GM23248 (cell line): ENCODE measurements around the gene SLC12A4.

Experiments
- EZH2 ChIP-seq: fragments of 200-600 bp; sonication (generic); IDR thresholded peaks from 2 replicates; pipeline ENCODE4 v1.6.1; 2018; ENCODE audit warnings: antibody characterized with exemption, mild to moderate bottlenecking; ENCODE audit not compliant: insufficient read depth, poor library complexity, severe bottlenecking
- EZH2phosphoT487 ChIP-seq: fragments of 200-600 bp; sonication (generic); IDR thresholded peaks from 2 replicates; pipeline ENCODE4 v1.6.1; 2018; ENCODE audit warnings: antibody characterized with exemption, moderate library complexity, mild to moderate bottlenecking, low read depth; ENCODE audit not compliant: insufficient read depth

DNA sequence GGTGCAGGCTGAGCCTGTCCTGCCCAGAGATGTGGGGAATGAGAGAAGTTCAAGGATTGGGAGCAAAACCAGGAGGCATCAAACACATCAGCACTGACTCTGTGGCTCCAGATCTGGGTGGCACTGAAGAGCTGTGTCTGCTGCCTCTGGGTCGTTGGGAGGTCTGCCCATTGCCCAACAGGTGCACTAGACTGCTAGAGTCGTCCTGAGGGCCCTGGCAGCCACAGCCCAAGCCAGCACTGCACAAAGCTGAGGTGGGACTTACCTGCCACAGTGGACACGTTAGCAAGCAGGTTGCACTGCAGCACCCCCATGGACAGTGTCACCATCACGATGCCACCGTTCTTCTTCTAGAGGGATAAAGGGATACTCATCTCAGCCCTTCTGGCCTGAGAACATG, 8.6 kb upstream of the SLC12A4 start:
- no peak for TF ChIP-seq EZH2
- no peak for TF ChIP-seq EZH2phosphoT487
